GM21529 (cell line): ENCODE measurements around the gene SLC66A1.

ENCODE experiments used
- ATAC-seq: cut with Tn5 transposase; IDR thresholded peaks from one replicate; pipeline ENCODE4 v1.9.1; 2021; ENCODE audit not compliant: unreplicated experiment

SLC66A1 gene

DNA sequence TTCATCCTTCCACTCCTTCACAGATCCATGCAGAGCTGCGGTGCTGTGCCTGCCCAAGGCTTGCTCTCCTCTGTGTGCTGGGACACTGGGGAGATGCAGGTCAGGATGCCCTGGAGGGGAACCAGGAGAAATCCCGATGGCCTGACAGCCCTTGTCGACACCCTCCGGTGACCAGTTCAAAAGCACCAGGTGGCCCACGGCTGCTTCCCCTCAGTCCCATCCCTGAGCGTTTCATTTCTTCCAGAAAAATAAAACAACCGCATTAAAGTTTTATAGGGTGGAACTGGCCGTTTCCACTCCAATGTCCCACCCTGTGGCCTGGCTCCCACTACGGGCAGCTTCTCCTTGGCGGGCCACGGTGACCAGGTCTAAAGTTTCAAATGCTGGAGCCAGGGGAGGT lies 48.3 kb downstream of the SLC66A1 start:
- no peak for ATAC-seq

DNA sequence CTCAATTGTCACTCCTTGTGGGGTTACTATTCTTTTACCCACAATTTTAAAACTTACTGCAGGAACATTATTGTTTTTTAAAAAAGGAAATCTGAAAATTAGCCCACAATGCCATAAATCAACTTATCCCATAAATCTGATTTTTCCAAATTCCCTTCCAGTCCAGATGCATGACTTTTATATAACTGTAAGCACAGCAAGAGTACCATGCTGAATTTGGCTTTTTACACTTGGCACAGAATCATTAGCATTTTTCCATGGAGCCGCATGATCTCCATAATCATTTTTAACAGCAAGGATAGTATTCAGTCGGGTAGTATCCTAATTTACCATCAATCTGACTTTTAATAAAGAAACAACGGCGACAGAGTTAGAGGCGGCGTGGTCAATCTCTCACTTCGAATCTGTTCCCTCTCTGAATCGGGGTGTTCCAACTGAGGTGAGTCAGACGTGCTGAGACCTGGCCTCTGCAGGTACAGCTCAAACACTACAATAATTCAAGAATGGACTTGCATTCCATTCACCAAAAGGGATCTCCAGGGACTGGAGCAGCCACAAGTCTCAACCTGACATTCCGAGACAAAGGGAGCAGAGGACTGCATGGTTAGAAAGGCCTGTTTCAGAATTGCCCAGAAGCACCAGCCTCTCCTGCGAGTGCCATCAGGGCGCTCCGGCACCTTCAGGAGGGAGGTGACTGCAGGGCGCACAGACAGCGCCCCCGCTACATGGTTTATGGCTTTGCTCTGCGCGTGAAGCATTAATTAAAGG lies 48.9 kb downstream of the SLC66A1 start:
- no peak for ATAC-seq

DNA sequence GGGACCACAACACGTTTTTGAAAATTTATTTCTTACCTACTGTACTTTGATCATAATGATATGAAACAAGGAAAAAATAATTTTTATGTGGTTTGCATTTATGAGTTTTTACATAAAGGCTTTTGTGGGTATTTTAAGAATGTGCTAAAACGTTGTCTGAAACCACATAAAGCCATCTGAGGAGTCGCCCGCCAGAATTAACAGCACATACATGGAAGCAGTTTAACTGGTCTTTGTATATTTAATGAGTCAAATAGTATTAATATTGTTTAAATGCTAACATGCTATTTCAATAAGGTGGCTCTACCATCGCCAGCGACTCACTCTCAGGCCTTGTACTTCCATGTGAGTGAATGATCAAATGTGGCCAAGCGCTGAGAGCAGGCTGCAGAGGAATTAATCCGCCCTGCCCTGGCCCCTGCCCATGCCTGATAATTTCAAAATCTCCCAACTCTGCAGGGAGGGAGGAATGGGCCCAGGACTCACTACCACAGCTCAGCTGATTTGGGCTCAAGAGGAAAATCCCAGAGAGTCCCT lies 49.6 kb downstream of the SLC66A1 start:
- ATAC-seq = no peak

- ATAC-seq = no peak
These were observed 51.5 kb downstream of the SLC66A1 start for GRCh38 chr1:19363536-19364152.

DNA sequence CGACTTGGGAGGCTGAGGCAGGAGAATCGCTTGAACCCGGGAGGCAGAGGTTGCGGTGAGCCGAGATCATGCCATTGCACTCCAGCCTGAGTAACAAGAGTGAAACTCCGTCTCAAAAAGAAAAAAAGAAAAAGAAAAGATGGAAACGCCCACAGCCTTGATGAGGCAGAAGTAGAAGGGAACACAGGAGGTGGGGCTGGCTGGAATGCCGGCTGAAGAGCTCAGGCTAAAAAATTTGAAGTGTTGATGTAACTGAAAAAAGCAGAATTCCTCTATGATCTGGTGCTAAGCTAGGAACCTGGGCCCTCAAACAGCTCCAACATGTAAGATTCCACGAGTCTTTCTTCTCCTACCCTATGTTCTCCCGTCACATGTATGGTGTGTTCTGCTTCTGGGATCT lies 53.6 kb downstream of the SLC66A1 start:
- no peak for ATAC-seq

DNA sequence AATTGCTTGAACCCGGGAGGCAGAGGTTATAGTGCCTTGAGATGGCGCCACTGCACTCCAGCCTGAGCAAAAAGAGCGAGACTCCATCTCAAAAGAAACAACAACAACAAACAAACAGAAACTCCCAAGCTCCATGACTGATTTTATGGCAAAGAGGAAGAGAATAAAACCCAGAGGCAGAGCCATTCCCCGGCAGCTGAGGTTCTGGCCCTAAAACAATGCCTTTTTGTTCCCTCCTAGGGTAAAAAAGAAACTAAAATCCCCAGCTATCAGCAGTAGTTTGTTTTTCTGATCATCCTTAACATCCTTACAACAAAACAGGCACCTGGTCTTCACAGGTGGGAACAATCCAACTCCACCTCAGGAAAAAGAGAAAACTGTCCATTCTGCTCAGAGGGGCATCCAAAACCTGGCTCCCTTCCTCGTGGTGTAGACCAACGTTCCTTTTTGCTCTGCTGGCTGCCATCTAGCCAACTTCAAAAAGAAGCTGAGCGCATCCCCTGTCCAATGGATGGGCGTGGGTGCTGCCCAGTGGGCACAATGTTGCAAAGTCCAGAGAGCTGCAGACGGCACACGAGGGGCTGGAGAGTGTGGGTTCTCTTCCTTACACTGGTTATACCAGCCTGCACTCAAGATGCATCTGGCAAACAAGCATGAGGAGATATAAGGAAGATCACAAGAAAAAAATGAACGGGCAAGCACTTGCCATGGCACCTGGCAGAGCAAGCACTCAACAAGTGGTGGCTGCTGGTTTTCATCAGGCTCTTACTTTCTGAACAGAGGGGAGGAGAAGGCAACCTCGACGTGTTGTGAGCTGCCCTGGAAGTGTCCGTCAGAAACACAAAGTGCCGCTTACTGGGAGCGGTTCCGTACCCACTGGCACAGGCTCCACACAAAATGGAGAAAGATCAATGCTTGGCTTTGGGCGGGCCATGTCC lies 54.7 kb downstream of the SLC66A1 start:
- no peak for ATAC-seq

GRCh38 chr1:19367584-19368041 lies 55.5 kb downstream of the SLC66A1 start:
- no peak for ATAC-seq

- no peak for ATAC-seq
These were observed 55.9 kb downstream of the SLC66A1 start for GRCh38 chr1:19368050-19368449.

- ATAC-seq = no peak
These were observed 56.8 kb downstream of the SLC66A1 start for GRCh38 chr1:19368964-19369363.

GRCh38 chr1:19369396-19370090 lies 57.4 kb downstream of the SLC66A1 start:
- no peak for ATAC-seq

- no peak for ATAC-seq
These were observed 58.5 kb downstream of the SLC66A1 start for GRCh38 chr1:19370453-19371170.

GRCh38 chr1:19371226-19372135 lies 59.4 kb downstream of the SLC66A1 start:
- no peak for ATAC-seq

DNA sequence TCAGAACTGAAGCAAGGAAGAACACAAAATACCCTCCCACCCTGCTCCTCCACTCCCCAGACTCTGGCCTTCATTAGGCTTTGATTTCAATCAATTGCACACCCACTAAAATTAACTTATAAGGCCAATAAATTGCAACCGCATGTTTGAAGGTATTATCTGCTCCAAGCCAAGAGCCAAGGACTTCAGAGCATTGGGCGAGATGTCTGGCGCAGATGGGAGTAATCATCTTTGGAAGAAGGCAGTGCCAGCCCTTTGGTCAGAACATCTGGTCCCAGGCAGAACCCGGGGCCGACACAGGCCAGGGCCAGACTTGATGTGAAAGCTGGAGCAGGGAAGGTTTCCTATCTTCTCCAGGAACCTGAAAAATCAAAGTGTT lies 60.0 kb downstream of the SLC66A1 start:
- no peak for ATAC-seq

- ATAC-seq = no peak
These were observed 60.5 kb downstream of the SLC66A1 start for GRCh38 chr1:19372602-19373001.

DNA sequence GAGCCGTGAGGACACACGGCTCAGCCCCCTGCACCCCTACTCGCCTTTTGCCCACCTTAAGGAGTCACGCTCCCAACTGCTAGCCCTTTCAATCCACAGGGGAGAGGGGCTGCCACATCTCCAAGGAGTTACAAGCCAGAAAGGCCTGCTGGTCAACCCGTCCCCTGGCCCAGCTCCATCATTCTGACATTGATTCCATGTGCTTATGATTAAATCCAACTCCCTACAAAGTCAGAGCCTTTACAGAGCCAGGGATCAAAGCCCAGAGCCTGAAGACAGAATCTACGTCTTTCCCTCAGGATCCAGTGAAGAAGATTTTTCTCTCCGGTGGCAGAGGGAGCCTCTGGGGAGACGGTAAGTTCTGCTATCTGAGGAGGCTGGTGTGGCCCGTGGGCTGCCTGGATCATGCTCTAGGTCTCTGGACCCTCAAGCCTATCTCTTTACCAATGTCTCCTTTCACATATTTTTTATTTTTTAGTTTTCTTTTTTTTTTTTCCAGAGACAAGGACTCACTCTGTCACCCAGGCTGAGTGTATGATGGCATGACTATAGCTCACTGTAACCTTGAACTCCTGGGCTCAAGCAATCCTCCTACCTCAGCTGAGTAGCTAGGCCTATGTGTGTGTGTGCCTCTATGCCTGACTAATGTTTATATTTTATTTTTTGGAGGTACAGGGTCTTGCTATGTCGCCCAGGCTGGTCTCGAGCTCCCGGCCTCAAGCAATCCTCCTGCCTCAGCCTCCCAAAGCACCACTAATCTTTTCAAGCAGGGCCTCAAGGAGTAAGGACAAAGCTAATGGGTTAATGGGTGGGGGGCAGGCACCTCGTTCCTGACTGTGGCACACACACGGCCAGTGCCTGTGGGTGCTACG lies 61.3 kb downstream of the SLC66A1 start:
- ATAC-seq = no peak

- no peak for ATAC-seq
These were observed 62.1 kb downstream of the SLC66A1 start for GRCh38 chr1:19374083-19374801.

DNA sequence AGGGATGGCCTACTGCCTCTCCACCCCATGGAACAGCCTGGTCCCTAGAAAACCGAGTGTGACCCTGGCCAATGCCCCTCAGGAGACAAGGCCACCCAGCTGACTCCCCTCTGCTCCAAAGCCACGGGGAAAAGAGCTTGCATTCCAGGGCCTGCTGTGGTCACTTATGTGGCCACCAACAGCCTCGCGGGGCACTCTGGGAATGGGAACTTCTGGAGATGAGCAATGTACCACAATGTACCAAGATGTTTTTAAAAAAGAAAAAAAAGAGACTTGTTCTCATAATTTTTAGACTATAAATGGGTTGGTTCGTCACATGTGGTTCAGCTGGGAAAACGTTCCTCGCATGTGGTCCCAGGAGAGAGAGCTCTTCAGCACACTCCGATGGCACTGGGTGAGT lies 62.8 kb downstream of the SLC66A1 start:
- ATAC-seq = no peak
